MCF 10A (cell line): ENCODE data around the gene RFC2. TPM values are rescaled to one million over a fixed set of nuclear protein-coding genes. Genes with fewer than 3 reads are reported as not detected.

Source experiments
- BruUV-seq: library from RNA; stranded (reverse); fragments of 400-500 nt; replicated peaks from 2 replicates; lab custom pipeline; 2021; lab: Mats Ljungman, UMichigan
- CTCF ChIA-PET: fragments of 300-600 bp; sonication (Branson Sonifier 250); formaldehyde crosslinking; extraction: SDS; loops from one replicate; lab custom pipeline; 2021; ENCODE audit warnings: antibody characterized with exemption, inconsistent platforms; lab: Yijun Ruan, JAX
- POLR2A ChIA-PET: fragments of 300-600, 350-650 bp; sonication (Branson Sonifier 250); formaldehyde crosslinking; extraction: SDS; loops from one replicate; lab custom pipeline; 2020; ENCODE audit warnings: antibody characterized with exemption, inconsistent platforms; lab: Yijun Ruan, JAX
- DNase-seq: peaks from one replicate; pipeline ENCODE4 v3.0.0-alpha.2; 2018; ENCODE audit not compliant: unreplicated experiment
- H3K27ac Mint-ChIP-seq: one replicate; pipeline ENCODE4 v1.8.0; 2022; ENCODE audit warnings: mild to moderate bottlenecking, low read depth, mixed read lengths; ENCODE audit not compliant: unreplicated experiment
- H3K27me3 Mint-ChIP-seq: one replicate; pipeline ENCODE4 v1.8.0; 2022; ENCODE audit warnings: mixed read lengths; ENCODE audit not compliant: insufficient read depth, unreplicated experiment
- H3K36me3 Mint-ChIP-seq: one replicate; pipeline ENCODE4 v1.8.0; 2022; ENCODE audit warnings: mild to moderate bottlenecking, moderate library complexity, mixed read lengths; ENCODE audit not compliant: insufficient read depth, unreplicated experiment
- H3K4me1 Mint-ChIP-seq: one replicate; pipeline ENCODE4 v1.8.0; 2022; ENCODE audit warnings: mixed read lengths; ENCODE audit not compliant: insufficient read depth, unreplicated experiment
- H3K4me3 Mint-ChIP-seq: one replicate; pipeline ENCODE4 v1.8.0; 2022; ENCODE audit warnings: mild to moderate bottlenecking, moderate library complexity, mixed read lengths; ENCODE audit not compliant: unreplicated experiment
- H3K9me3 Mint-ChIP-seq: one replicate; pipeline ENCODE4 v1.8.0; 2022; ENCODE audit warnings: mixed read lengths; ENCODE audit not compliant: unreplicated experiment
- CTCF ChIP-seq: fragments of 200-600 bp; IDR thresholded peaks from one replicate; pipeline ENCODE4 v1.8.0; 2022; ENCODE audit warnings: antibody characterized with exemption, mild to moderate bottlenecking; ENCODE audit not compliant: unreplicated experiment
- intact Hi-C: fragments of 100-400 bp; cut with micrococcal nuclease; formaldehyde crosslinking; loops from 2 replicates; pipeline ENCODE4 v1.14.1; 2022
- total RNA-seq: library from RNA; stranded (reverse); gene quantifications from 2 replicates; pipeline ENCODE4 v1.2.3, GENCODE V29; 2022

Gene RFC2
- total RNA-seq, 1 experiment from 2014 or later: 35.0 TPM

DNA sequence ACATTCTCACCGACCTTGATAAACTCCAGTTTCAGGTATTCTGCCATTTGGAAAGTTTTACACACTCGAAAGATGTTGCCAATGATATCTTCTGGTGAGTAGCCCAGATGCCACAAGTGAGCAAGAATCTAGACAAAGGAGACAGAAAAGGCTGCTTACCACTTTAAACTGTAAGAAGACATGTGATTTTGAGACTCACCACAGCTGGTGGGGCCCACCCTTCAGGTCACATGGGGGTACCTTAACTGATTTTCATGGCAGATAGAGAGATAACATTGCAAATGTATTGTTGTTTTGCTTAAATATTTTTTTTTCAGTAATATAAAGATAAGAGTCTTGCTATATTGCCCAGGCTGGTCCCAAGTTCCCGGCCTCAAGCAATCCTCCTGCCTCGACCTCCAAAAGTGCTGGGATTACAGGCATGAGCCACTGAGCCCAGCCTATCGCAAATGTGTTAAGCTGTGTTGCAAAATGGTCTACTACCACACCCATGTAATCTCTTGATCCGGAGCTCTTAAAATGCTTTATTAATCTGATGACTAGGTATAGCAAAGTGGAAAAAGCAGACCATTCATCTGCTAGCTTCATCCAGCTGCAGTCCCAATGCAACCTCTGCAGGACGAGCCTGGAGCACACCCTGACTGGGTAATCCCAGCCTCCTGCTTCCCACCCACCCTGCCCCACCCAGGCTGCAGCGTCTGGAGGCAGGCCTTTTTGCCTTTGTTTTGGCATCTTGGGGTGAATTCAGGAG lies 18.5 kb downstream of the RFC2 start:
- Mint-ChIP-seq H3K27ac (no peak overlapping the region), H3K27me3 (no peaks in the 10 kb centered on the region), H3K9me3 (no peaks in the 10 kb centered on the region), H3K4me1 (no peaks in the 10 kb centered on the region), H3K4me3 (no peak overlapping the region), H3K36me3 (peaks cover 77% of the 10 kb centered on the region)
- CTCF ChIA-PET: interaction anchor here (0.6 kb wide), 1 partner anchor 22 kb away, joined by 3 read pairs; no protein-coding TSS in a partner anchor
- BruUV-seq: no TSS peak
- intact Hi-C loops: no loop called here
- TF ChIP-seq CTCF: no peak
- POLR2A ChIA-PET: no interaction called here
- DNase-seq: no peak

DNA sequence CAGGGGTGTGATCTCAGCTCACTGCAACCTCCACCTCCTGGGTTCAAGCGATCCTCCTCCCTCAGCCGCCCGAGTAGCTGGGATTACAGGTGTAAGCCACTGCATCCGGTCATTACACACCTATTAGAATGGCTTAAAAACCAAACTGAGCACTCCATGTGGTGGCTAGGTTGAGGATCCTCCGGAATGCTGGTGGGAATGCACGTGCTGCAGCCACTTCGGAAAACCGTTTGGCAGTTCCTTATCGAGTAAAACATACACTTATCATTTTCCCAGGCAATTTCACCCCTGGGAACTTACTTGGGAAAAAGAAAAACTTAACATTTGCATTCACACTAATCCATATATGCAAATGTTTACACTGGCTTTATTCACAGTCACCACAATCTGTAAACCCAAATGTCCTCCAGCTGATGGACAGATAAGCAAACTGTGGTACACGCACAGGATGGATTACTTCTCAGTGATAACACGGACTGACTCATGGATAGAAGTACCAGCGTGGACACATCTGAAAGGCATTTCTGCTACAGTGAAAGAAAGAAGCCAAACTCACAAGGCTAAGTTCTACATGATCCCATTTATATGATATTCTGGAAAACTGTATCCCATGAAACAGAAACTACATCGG lies 20.4 kb downstream of the RFC2 start:
- CTCF ChIA-PET: interaction anchor here (0.6 to 0.8 kb wide), 2 partner anchors 167 to 201 kb away, joined by 3 to 4 read pairs; no protein-coding TSS in a partner anchor
- H3K27ac Mint-ChIP-seq: no peak overlapping the region

GRCh38 chr7:74231232-74231590 lies 23.0 kb downstream of the RFC2 start:
- CTCF ChIA-PET: interaction anchor here (0.9 to 1.4 kb wide), 3 partner anchors 8 to 170 kb away, joined by 3 to 8 read pairs (median 5); no protein-coding TSS in a partner anchor
- no peaks in the 10 kb centered on the region for H3K27me3 Mint-ChIP-seq
- TF ChIP-seq CTCF: no peak
- no peak overlapping the region for H3K27ac Mint-ChIP-seq
- H3K36me3 Mint-ChIP-seq: peaks cover 52% of the 10 kb centered on the region
- intact Hi-C loops: no loop called here
- no peak overlapping the region for H3K4me3 Mint-ChIP-seq
- POLR2A ChIA-PET: no interaction called here
- no peaks in the 10 kb centered on the region for H3K4me1 Mint-ChIP-seq
- DNase-seq: no peak
- BruUV-seq: no TSS peak
- H3K9me3 Mint-ChIP-seq: no peaks in the 10 kb centered on the region

More for the DNA sequence above, 20.4 kb downstream of the RFC2 start:
- DNase-seq: no peak
- Mint-ChIP-seq H3K9me3 (no peaks in the 10 kb centered on the region), H3K4me1 (no peaks in the 10 kb centered on the region), H3K36me3 (peaks cover 68% of the 10 kb centered on the region), H3K27me3 (no peaks in the 10 kb centered on the region), H3K4me3 (no peak overlapping the region)
- POLR2A ChIA-PET: no interaction called here
- intact Hi-C loops: no loop called here
- no TSS peak for BruUV-seq
- no peak for TF ChIP-seq CTCF

- no peaks in the 10 kb centered on the region for H3K4me1 Mint-ChIP-seq
- H3K4me3 Mint-ChIP-seq: no peak overlapping the region
- intact Hi-C loops: no loop called here
- H3K9me3 Mint-ChIP-seq: no peaks in the 10 kb centered on the region
- H3K36me3 Mint-ChIP-seq: peaks cover 52% of the 10 kb centered on the region
- ChIA-PET CTCF (interaction anchor here (0.6 to 1.2 kb wide), 3 partner anchors 24 to 623 kb away, joined by 3 to 8 read pairs (median 5); no protein-coding TSS in a partner anchor), POLR2A (no interaction called here)
- H3K27me3 Mint-ChIP-seq: no peaks in the 10 kb centered on the region
- no peak for TF ChIP-seq CTCF
- BruUV-seq: no TSS peak
- DNase-seq: no peak
- no peak overlapping the region for H3K27ac Mint-ChIP-seq
Measured at GRCh38 chr7:74230446-74231231, 23.6 kb downstream of the RFC2 start.
